ENCODE data around the gene APOO.

The APOO gene

GRCh38 chrX:23907111-23907497 is 634 bp downstream of the APOO start:
- no peak for DNase-seq (ENCODE audit: low read depth)
- H3K4me3 ChIP-seq (ENCODE audit: low read length): peak overlapping the region; percentile 64
- TF ChIP-seq, protein P1, sequence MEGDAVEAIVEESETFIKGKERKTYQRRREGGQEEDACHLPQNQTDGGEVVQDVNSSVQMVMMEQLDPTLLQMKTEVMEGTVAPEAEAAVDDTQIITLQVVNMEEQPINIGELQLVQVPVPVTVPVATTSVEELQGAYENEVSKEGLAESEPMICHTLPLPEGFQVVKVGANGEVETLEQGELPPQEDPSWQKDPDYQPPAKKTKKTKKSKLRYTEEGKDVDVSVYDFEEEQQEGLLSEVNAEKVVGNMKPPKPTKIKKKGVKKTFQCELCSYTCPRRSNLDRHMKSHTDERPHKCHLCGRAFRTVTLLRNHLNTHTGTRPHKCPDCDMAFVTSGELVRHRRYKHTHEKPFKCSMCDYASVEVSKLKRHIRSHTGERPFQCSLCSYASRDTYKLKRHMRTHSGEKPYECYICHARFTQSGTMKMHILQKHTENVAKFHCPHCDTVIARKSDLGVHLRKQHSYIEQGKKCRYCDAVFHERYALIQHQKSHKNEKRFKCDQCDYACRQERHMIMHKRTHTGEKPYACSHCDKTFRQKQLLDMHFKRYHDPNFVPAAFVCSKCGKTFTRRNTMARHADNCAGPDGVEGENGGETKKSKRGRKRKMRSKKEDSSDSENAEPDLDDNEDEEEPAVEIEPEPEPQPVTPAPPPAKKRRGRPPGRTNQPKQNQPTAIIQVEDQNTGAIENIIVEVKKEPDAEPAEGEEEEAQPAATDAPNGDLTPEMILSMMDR (IDR thresholded peaks at IDR 0.05; ENCODE audit: insufficient read depth, low read depth, low read length, missing control alignments): no peak

GRCh38 chrX:23904096-23904495 is 3.6 kb downstream of the APOO start:
- peak; percentile 59 for DNase-seq (ENCODE audit: low read depth)
- TF ChIP-seq, protein P1 (IDR thresholded peaks at IDR 0.05; ENCODE audit: insufficient read depth, low read depth, low read length, missing control alignments): no peak

GRCh38 chrX:23902419-23902818 is 5.3 kb downstream of the APOO start:
- no peak overlapping the region for H3K4me3 ChIP-seq (ENCODE audit: low read length)
- TF ChIP-seq, protein P1 (IDR thresholded peaks at IDR 0.05; ENCODE audit: insufficient read depth, low read depth, low read length, missing control alignments): peak; percentile 37
- DNase-seq (ENCODE audit: low read depth): peak; percentile 68

More at GRCh38 chrX:23904096-23904495, 3.6 kb downstream of the APOO start:
- no peak overlapping the region for H3K4me3 ChIP-seq (ENCODE audit: low read length)

- peak; percentile 80 for DNase-seq (ENCODE audit: low read depth)
- TF ChIP-seq, protein P1 (IDR thresholded peaks at IDR 0.05; ENCODE audit: insufficient read depth, low read depth, low read length, missing control alignments): peak; percentile 60
- H3K4me3 ChIP-seq (ENCODE audit: low read length): no peak overlapping the region
Observed at GRCh38 chrX:23901805-23902204, 5.9 kb downstream of the APOO start.

- DNase-seq (ENCODE audit: low read depth): peak; percentile 94
- no peak overlapping the region for H3K4me3 ChIP-seq (ENCODE audit: low read length)
- TF ChIP-seq, protein P1 (IDR thresholded peaks at IDR 0.05; ENCODE audit: insufficient read depth, low read depth, low read length, missing control alignments): no peak
Observed at GRCh38 chrX:23901060-23901459, 6.7 kb downstream of the APOO start.

DNA sequence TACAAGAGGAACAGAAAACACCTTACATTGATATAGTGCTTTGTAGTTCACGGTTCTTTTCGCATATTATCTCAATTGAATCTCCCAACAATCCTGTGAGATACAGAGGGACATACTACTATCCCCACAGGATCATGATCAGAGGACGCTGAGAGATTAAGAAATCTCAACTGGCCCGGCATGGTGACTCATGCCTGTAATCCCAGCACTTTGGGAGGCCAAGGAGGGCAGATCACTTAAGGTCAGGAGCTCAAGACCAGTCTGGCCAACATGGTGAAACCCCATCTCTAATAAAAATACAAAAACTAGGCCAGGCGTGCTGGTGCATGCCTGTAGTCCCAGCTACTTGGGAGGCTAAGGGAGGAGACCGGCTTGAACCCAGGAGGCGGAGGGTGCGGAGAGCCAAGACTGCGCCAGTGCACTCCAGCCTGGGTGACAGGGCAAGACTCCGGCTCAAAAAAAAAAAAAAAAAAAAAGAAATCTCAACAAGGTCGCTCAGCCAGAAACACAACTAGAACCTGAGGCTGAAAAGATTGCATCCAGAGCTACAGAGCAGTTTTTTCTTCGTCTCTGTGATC is 7.4 kb downstream of the APOO start:
- peak; percentile 31 for DNase-seq (ENCODE audit: low read depth)
- H3K4me3 ChIP-seq (ENCODE audit: low read length): no peak overlapping the region
- TF ChIP-seq, protein P1 (IDR thresholded peaks at IDR 0.05; ENCODE audit: insufficient read depth, low read depth, low read length, missing control alignments): no peak

GRCh38 chrX:23898412-23898959 is 9.3 kb downstream of the APOO start:
- no peak overlapping the region for H3K4me3 ChIP-seq (ENCODE audit: low read length)
- TF ChIP-seq, protein P1 (IDR thresholded peaks at IDR 0.05; ENCODE audit: insufficient read depth, low read depth, low read length, missing control alignments): no peak
- DNase-seq (ENCODE audit: low read depth): peak; percentile 83
